Fibroblast of villous mesenchyme (primary cell): Measurements from ENCODE around the gene DCAF4L1. TPM values are rescaled to one million over a fixed set of nuclear protein-coding genes. Genes with fewer than 3 reads are reported as not detected.
A peak's percentile ranks its signal among the peaks of the same experiment; 100 is the strongest.

Source experiments
- DNase-seq: peaks from one replicate; pipeline ENCODE4 v3.0.0-alpha.2; 2010; ENCODE audit warnings: low read depth
- H3K4me3 ChIP-seq: 2 replicates; pipeline ENCODE4 v1.5.1; 2011; ENCODE audit warnings: low read depth, mild to moderate bottlenecking, low read length
- total RNA-seq: library from RNA; depleted of rRNA; stranded (reverse); fragments of >200 nt; gene quantifications from 2 replicates; pipeline ENCODE4 v1.2.3, GENCODE V29; 2012
- TF ChIP-seq, protein P1 (sequence below): IDR thresholded peaks from 2 replicates; pipeline ENCODE4 v1.5.1; 2012; ENCODE audit warnings: low read depth, mild to moderate bottlenecking, low read length; ENCODE audit not compliant: insufficient read depth

Gene DCAF4L1, protein sequence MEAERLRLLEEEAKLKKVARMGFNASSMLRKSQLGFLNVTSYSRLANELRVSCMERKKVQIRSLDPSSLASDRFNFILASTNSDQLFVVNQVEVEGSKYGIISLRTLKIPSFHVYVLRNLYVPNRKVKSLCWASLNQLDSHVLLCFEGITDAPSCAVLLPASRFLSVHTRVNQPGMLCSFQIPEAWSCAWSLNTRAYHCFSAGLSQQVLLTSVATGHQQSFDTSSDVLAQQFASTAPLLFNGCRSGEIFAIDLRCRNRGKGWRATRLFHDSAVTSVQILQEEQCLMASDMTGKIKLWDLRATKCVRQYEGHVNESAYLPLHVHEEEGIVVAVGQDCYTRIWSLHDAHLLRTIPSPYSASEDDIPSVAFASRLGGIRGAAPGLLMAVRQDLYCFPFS
- under 0.01 TPM in 2 replicates for total RNA-seq

DNA sequence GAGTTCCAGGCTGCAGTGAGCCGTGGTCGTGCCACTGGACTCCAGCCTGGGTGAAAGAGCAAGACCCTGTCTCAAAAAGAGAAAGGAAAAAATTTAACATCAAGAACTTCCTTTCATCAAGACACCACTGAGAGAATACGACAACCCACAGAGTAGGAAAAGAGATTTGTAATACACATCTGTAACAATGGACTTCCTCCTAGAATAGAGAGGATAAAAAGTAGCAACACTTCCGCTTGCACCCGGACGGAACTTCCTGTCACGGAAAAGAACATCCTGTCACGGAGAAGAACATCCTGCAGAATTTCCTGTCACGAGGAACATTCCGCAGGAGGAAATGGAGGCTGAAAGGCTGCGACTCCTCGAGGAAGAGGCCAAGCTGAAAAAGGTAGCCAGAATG lies at the start of gene DCAF4L1:
Gene DCAF4L1, plus strand, starts transcription at position 301 of the 400 bp plus-strand sequence. Its CDS starts 37 bp downstream, at position 338.
- TF ChIP-seq, protein P1, sequence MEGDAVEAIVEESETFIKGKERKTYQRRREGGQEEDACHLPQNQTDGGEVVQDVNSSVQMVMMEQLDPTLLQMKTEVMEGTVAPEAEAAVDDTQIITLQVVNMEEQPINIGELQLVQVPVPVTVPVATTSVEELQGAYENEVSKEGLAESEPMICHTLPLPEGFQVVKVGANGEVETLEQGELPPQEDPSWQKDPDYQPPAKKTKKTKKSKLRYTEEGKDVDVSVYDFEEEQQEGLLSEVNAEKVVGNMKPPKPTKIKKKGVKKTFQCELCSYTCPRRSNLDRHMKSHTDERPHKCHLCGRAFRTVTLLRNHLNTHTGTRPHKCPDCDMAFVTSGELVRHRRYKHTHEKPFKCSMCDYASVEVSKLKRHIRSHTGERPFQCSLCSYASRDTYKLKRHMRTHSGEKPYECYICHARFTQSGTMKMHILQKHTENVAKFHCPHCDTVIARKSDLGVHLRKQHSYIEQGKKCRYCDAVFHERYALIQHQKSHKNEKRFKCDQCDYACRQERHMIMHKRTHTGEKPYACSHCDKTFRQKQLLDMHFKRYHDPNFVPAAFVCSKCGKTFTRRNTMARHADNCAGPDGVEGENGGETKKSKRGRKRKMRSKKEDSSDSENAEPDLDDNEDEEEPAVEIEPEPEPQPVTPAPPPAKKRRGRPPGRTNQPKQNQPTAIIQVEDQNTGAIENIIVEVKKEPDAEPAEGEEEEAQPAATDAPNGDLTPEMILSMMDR = no peak
- no peak for DNase-seq
- H3K4me3 ChIP-seq = no peak within 1 kb of the TSS

DNA sequence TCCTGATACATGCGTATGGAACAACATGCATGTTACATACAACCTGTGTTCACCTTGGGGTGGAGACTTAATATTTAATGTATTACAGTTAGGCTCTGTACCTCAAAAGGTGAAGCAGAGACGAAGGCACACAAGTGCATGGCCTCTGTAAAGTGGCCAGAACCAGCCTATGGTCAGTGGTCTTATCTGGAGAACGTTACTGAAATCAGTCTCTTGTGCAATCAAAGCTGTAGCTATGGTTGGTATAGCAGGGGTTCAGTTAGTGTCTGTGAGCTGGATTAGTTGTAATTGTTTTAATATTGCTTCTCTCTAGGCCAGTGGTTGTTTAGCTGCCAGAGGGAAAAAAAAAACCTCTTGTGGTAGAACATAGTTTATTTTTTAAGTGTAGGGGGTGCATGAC lies 48.6 kb upstream of the DCAF4L1 start:
- DNase-seq = no peak
- TF ChIP-seq, protein P1 = no peak
- H3K4me3 ChIP-seq = no peak overlapping the region

DNA sequence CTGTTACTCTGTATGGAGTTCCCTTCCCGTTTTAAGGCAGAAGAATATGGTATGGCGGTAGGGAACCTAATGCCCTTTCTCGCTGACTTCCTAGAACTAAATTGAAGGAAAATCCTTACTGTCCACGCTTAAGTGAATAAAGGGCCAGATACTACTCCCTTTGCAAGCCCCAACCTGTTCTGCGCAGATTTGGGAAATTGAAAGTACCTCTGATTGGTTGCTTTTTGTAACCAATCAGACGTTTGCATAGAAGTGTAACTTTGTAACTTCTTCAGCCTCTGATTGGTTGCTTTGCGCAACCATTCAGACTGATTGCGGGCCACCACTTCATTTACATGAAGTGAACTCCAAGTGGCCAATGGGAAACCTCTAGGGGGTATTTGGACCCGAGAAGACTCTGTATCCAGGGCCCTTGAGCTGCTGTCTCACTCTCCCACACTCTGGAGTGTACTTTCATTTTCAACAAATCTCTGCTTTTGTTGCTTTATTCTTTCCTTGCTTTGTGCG lies 47.5 kb upstream of the DCAF4L1 start:
- peak overlapping the region; percentile 99 for H3K4me3 ChIP-seq
- TF ChIP-seq, protein P1 = no peak
- peak; percentile 85 for DNase-seq

DNA sequence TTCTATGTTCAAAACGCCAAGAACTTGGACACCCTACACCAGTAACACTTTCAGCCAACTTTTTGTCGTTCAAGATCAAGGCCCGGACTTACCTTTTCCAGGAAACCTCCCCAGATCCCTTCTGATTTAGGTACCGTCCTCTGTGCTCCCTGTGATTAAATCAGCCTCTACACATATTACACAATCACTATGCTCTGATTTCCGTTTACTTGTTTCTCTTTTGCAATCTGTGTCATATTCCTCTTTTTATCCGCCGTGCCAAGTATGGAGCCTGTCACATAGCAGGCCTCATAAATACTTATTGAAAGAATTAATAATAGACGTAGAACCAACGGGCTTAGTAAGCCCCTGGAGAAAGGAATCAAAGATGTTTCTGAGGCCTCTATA lies 47.0 kb upstream of the DCAF4L1 start:
- DNase-seq = peak; percentile 53
- TF ChIP-seq, protein P1 = no peak
- H3K4me3 ChIP-seq = peak overlapping the region; percentile 99

DNA sequence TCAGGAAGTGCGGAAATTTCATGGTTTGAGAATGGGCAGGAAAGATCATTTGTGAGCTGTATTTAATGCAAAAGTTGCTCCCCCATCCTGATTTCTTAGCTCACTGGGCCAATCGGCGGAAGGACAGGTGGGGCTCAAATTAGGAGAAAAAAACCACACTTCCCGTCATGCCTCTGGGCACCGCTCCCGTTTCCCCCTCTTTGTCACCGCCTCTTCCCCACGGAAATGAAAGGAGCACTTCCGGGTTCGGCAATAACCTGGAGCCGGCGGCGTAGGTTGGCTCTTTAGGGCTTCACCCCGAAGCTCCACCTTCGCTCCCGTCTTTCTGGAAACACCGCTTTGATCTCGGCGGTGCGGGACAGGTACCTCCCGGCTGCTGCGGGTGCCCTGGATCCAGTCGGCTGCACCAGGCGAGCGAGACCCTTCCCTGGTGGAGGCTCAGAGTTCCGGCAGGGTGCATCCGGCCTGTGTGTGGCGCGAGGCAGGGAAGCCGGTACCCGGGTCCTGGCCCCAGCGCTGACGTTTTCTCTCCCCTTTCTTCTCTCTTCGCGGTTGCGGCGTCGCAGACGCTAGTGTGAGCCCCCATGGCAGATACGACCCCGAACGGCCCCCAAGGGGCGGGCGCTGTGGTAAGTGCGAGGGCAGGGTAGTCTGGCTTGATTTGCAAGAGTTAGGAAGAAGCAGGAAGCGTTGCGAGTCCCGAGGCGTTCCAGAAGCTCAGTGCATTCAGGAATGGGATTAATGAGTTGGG lies 46.5 kb upstream of the DCAF4L1 start, which contains the start of gene TMEM33:
Gene TMEM33, plus strand, starts transcription at position 529 of the 751 bp plus-strand sequence. Its CDS starts 56 bp downstream, at position 585.
- TF ChIP-seq, protein P1 = peak; percentile 14

DNA sequence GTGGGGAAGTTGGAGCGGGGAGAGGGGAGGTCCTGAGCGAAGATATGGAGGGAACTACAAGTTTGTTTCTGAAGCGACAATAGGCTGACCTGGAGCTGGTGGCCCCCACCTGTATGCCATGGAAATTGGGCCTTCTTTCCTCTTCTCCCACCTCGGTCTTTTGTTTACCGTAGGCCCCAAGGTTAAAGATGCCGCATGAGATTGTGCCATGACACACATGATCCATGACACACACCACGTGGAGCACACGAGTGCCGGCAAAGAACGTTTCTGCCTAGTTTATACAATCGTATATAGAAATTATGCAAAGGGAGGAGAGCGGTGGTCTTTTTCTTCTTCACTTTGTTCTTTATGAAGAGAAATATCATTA lies 45.9 kb upstream of the DCAF4L1 start:
- H3K4me3 ChIP-seq = peak overlapping the region; percentile 99
- DNase-seq = peak; percentile 44
- TF ChIP-seq, protein P1 = no peak

More for the DNA sequence above, 46.5 kb upstream of the DCAF4L1 start, which contains the start of gene TMEM33:
- peak; percentile 85 for DNase-seq
- peak within 1 kb of the TSS; percentile 99 for H3K4me3 ChIP-seq
